Lower lobe of right lung (tissue), 2 donors: Measurements from ENCODE around the gene RBKS. TPM values are rescaled to one million over a fixed set of nuclear protein-coding genes. Genes with fewer than 3 reads are reported as not detected.
A peak's percentile ranks its signal among the peaks of the same experiment; 100 is the strongest.

ENCODE experiments used
- ATAC-seq, 2 donors: fragments of 200-7000 bp; cut with Tn5 transposase; one replicate each; pipeline ENCODE4 v1.9.1; 2020 to 2022; ENCODE audit warnings: mild to moderate bottlenecking in 2 of 2, moderate library complexity in 2 of 2
- DNase-seq: peaks from one replicate; pipeline ENCODE4 v3.0.0-alpha.2; 2020
- H3K27ac ChIP-seq: fragments of 200-600 bp; one replicate; pipeline ENCODE4 v1.8.0; 2022
- H3K27me3 ChIP-seq: fragments of 200-600 bp; one replicate; pipeline ENCODE4 v1.8.0; 2022; ENCODE audit warnings: low read depth
- H3K36me3 ChIP-seq: fragments of 200-600 bp; one replicate; pipeline ENCODE4 v1.8.0; 2022; ENCODE audit warnings: mild to moderate bottlenecking
- H3K4me1 ChIP-seq: fragments of 200-600 bp; one replicate; pipeline ENCODE4 v1.8.0; 2022
- H3K4me3 ChIP-seq: fragments of 200-600 bp; one replicate; pipeline ENCODE4 v1.8.0; 2022; ENCODE audit warnings: mild to moderate bottlenecking
- H3K9me3 ChIP-seq: fragments of 200-600 bp; one replicate; pipeline ENCODE4 v1.8.0; 2022
- CTCF ChIP-seq: fragments of 200-600 bp; IDR thresholded peaks from one replicate; pipeline ENCODE4 v1.8.0; 2022; ENCODE audit warnings: antibody characterized with exemption, mild to moderate bottlenecking
- intact Hi-C: fragments of 100-400 bp; cut with DNase I; formaldehyde crosslinking; loops from one replicate; pipeline ENCODE4 v1.11.0; 2022
- total RNA-seq: library from RNA; stranded (reverse); fragmentation: NEBNext Ultra II Directional; extraction: Animal tissue kit (Norgen Biotek cat#: 25700); gene quantifications from one replicate; pipeline ENCODE4 v1.2.1, GENCODE V29; 2021
- donor health status: DM: no; HTN: yes; CAD: no; lungs with severe emphysema.

RBKS gene
- total RNA-seq, 1 donor from 2014 or later = 2.2 TPM

- Histone ChIP-seq H3K4me3 (no peak overlapping the region), H3K36me3 (no peaks in the 10 kb centered on the region), H3K27me3 (no peaks in the 10 kb centered on the region), H3K27ac (no peak overlapping the region), H3K9me3 (no peaks in the 10 kb centered on the region), H3K4me1 (peaks cover 11% of the 10 kb centered on the region)
- intact Hi-C loops = no loop called here
- ATAC-seq = no peak
- TF ChIP-seq CTCF = no peak
- no peak for DNase-seq
These were observed 78.4 kb downstream of the RBKS start for GRCh38 chr2:27811768-27812167.

- no peaks in the 10 kb centered on the region for H3K36me3 ChIP-seq
- H3K4me3 ChIP-seq = no peak overlapping the region
- H3K4me1 ChIP-seq = peaks cover 11% of the 10 kb centered on the region
- no peak for ATAC-seq
- intact Hi-C loops = no loop called here
- no peak for DNase-seq
- TF ChIP-seq CTCF = no peak
- no peaks in the 10 kb centered on the region for H3K9me3 ChIP-seq
- H3K27ac ChIP-seq = no peak overlapping the region
- H3K27me3 ChIP-seq = no peaks in the 10 kb centered on the region
These were observed 79.7 kb downstream of the RBKS start for GRCh38 chr2:27810455-27810854.

- no peaks in the 10 kb centered on the region for H3K27me3 ChIP-seq
- H3K27ac ChIP-seq = no peak overlapping the region
- peak; percentile 50 for ATAC-seq
These were observed 80.4 kb downstream of the RBKS start for GRCh38 chr2:27809761-27810241.

GRCh38 chr2:27808984-27809383 lies 81.2 kb downstream of the RBKS start:
- DNase-seq = no peak
- Histone ChIP-seq H3K27me3 (no peaks in the 10 kb centered on the region), H3K27ac (no peak overlapping the region), H3K9me3 (no peaks in the 10 kb centered on the region), H3K4me1 (peaks cover 11% of the 10 kb centered on the region), H3K36me3 (no peaks in the 10 kb centered on the region), H3K4me3 (no peak overlapping the region)
- no peak for TF ChIP-seq CTCF
- intact Hi-C loops = no loop called here
- ATAC-seq = no peak

More at GRCh38 chr2:27809761-27810241, 80.4 kb downstream of the RBKS start:
- H3K36me3 ChIP-seq = no peaks in the 10 kb centered on the region
- TF ChIP-seq CTCF = no peak
- H3K4me1 ChIP-seq = peaks cover 11% of the 10 kb centered on the region
- intact Hi-C loops = no loop called here
- no peak for DNase-seq
- H3K9me3 ChIP-seq = no peaks in the 10 kb centered on the region
- no peak overlapping the region for H3K4me3 ChIP-seq

- no peaks in the 10 kb centered on the region for H3K36me3 ChIP-seq
- no peak overlapping the region for H3K27ac ChIP-seq
- ATAC-seq (no peak), DNase-seq (no peak)
- intact Hi-C loops = no loop called here
- H3K4me3 ChIP-seq = no peak overlapping the region
- H3K27me3 ChIP-seq = no peaks in the 10 kb centered on the region
- H3K9me3 ChIP-seq = no peaks in the 10 kb centered on the region
- TF ChIP-seq CTCF = no peak
- peaks cover 11% of the 10 kb centered on the region for H3K4me1 ChIP-seq
These were observed 81.8 kb downstream of the RBKS start for GRCh38 chr2:27808418-27808817.

GRCh38 chr2:27807476-27807875 lies 82.7 kb downstream of the RBKS start:
- Histone ChIP-seq H3K4me1 (peaks cover 11% of the 10 kb centered on the region), H3K9me3 (no peaks in the 10 kb centered on the region), H3K27me3 (no peaks in the 10 kb centered on the region), H3K27ac (no peak overlapping the region), H3K4me3 (no peak overlapping the region), H3K36me3 (no peaks in the 10 kb centered on the region)
- DNase-seq = peak; percentile 49
- intact Hi-C loops = no loop called here
- peak; percentile 65 to 78 for ATAC-seq
- peak; percentile 53 for TF ChIP-seq CTCF
